HTR-8/SVneo (cell line): Measurements from ENCODE around the gene IFITM10.
"Not testable (repeated sequence)": the region's sequence is repeated elsewhere in the genome, so short reads cannot be mapped to it uniquely, and the experiment has no call there.

Experiments
- DNase-seq: peaks from one replicate; pipeline ENCODE4 v3.0.0; 2011; ENCODE audit warnings: low spot score, mixed read lengths; ENCODE audit not compliant: insufficient read length
- FAIRE-seq: peaks from 2 replicates; lab custom pipeline; 2011; peaks lifted over from hg19 to GRCh38; lab: Jason Lieb, UNC

The IFITM10 gene

GRCh38 chr11:1694064-1694845 lies 56.1 kb downstream of the IFITM10 start:
- DNase-seq = peak; percentile 90
- FAIRE-seq = peak; percentile 81

GRCh38 chr11:1693327-1694063 lies 56.9 kb downstream of the IFITM10 start:
- FAIRE-seq = no peak

GRCh38 chr11:1692708-1693326 lies 57.6 kb downstream of the IFITM10 start:
- DNase-seq = no peak
- no peak for FAIRE-seq

More at GRCh38 chr11:1693327-1694063, 56.9 kb downstream of the IFITM10 start:
- DNase-seq = peak; percentile 92

GRCh38 chr11:1691878-1692707 lies 58.3 kb downstream of the IFITM10 start:
- FAIRE-seq = no peak
- DNase-seq = no peak

- FAIRE-seq = no peak
- DNase-seq = no peak
Observed at GRCh38 chr11:1691026-1691877, 59.1 kb downstream of the IFITM10 start.

GRCh38 chr11:1690167-1691025 lies 60.0 kb downstream of the IFITM10 start:
- FAIRE-seq (no peak), DNase-seq (no peak)

GRCh38 chr11:1689250-1690166 lies 60.9 kb downstream of the IFITM10 start:
- peak; percentile 70 for FAIRE-seq

GRCh38 chr11:1688336-1688947 lies 62.0 kb downstream of the IFITM10 start:
- DNase-seq, FAIRE-seq: not testable (repeated sequence)

More at GRCh38 chr11:1689250-1690166, 60.9 kb downstream of the IFITM10 start:
- DNase-seq = not testable (repeated sequence)

GRCh38 chr11:1686220-1686619 lies 64.2 kb downstream of the IFITM10 start:
- not testable (repeated sequence) for FAIRE-seq, DNase-seq

GRCh38 chr11:1684886-1685874 lies 65.2 kb downstream of the IFITM10 start:
- not testable (repeated sequence) for FAIRE-seq

GRCh38 chr11:1683904-1684572 lies 66.4 kb downstream of the IFITM10 start:
- not testable (repeated sequence) for FAIRE-seq, DNase-seq

More at GRCh38 chr11:1684886-1685874, 65.2 kb downstream of the IFITM10 start:
- not testable (repeated sequence) for DNase-seq

- not testable (repeated sequence) for FAIRE-seq, DNase-seq
Observed at GRCh38 chr11:1683216-1683615, 67.2 kb downstream of the IFITM10 start.
